GM12878 (cell line): Measurements from ENCODE around the gene LTB4R. TPM values are rescaled to one million over a fixed set of nuclear protein-coding genes. Genes with fewer than 3 reads are reported as not detected.

Source experiments
- ATAC-seq: fragments of 200-7000 bp; cut with Tn5 transposase; 3 replicates; pipeline ENCODE4 v1.9.1; 2020; ENCODE audit warnings: mild to moderate bottlenecking, moderate library complexity
- BruUV-seq: library from RNA; stranded (reverse); fragments of 400-500 nt; replicated peaks from 2 replicates; lab custom pipeline; 2021; lab: Mats Ljungman, UMichigan
- CTCF ChIA-PET: fragments of 300-600 bp; sonication (Branson Sonifier 250); formaldehyde crosslinking; extraction: SDS; loops from one replicate; lab custom pipeline; 2021; ENCODE audit warnings: inconsistent platforms; lab: Yijun Ruan, JAX
- POLR2A ChIA-PET: fragments of 350-600 bp; formaldehyde crosslinking; extraction: SDS; loops from one replicate; lab custom pipeline; 2021; ENCODE audit warnings: inconsistent platforms; lab: Charles Lee
- RAD21 ChIA-PET: fragments of 300-600 bp; sonication (Branson Sonifier 250); formaldehyde crosslinking; loops from one replicate; lab custom pipeline; 2023; ENCODE audit warnings: antibody characterized with exemption; ENCODE audit not compliant: unreplicated experiment; lab: Charles Lee
- SMC1A ChIA-PET: fragments of 300-600 bp; sonication (Branson Sonifier 250); formaldehyde crosslinking; loops from one replicate; lab custom pipeline; 2023; ENCODE audit not compliant: unreplicated experiment, uncharacterized antibody; lab: Charles Lee
- DNase-seq: peaks from one replicate; pipeline ENCODE4 v3.0.0-alpha.2; 2011; ENCODE audit warnings: low read depth, low spot score
- FAIRE-seq: peaks from 3 replicates; lab custom pipeline; 2011; peaks lifted over from hg19 to GRCh38; lab: Jason Lieb, UNC
- H2AFZ ChIP-seq: 2 replicates; pipeline ENCODE4 v1.6.0; 2011; ENCODE audit warnings: low read depth, low read length, control low read depth; ENCODE audit not compliant: control insufficient read depth
- H3K27ac ChIP-seq: 2 replicates; pipeline ENCODE4 v1.5.1; 2011; ENCODE audit warnings: control low read depth; ENCODE audit not compliant: control insufficient read depth, insufficient read depth
- H3K27me3 ChIP-seq, 2 experiments: replicated peaks in 1 of 2; 2 replicates each; pipeline versions ENCODE4 v1.6.0 to v1.6.1; 2011; ENCODE audit warnings: low read length in 1 of 2; ENCODE audit not compliant: control insufficient read depth in 2 of 2, insufficient read depth in 2 of 2
- H3K36me3 ChIP-seq, 2 experiments: 2 replicates each; pipeline ENCODE4 v1.5.1; 2011; ENCODE audit warnings: low read length in 1 of 2; ENCODE audit not compliant: control insufficient read depth in 2 of 2, insufficient read depth in 2 of 2
- H3K4me1 ChIP-seq: 2 replicates; pipeline ENCODE4 v1.6.1; 2011; ENCODE audit warnings: mild to moderate bottlenecking, low read length, moderate library complexity, mixed read lengths; ENCODE audit not compliant: control insufficient read depth, insufficient read depth
- H3K4me2 ChIP-seq: 2 replicates; pipeline ENCODE4 v1.6.0; 2011; ENCODE audit warnings: control low read depth; ENCODE audit not compliant: control insufficient read depth, insufficient read depth
- H3K4me3 ChIP-seq: fragments of 200-600 bp; sonication (generic); 2 replicates; pipeline ENCODE4 v1.5.1; 2016
- H3K79me2 ChIP-seq: 2 replicates; pipeline ENCODE4 v1.6.0; 2011; ENCODE audit warnings: low read length; ENCODE audit not compliant: control insufficient read depth, insufficient read depth
- H3K9ac ChIP-seq: 2 replicates; pipeline ENCODE4 v1.8.0; 2011; ENCODE audit warnings: low read length, control low read depth, mixed read lengths; ENCODE audit not compliant: control insufficient read depth, insufficient read depth
- H3K9me3 ChIP-seq: replicated peaks from 3 replicates; pipeline ENCODE4 v1.5.1; 2011; ENCODE audit warnings: mild to moderate bottlenecking, low read length; ENCODE audit not compliant: control insufficient read depth, insufficient read depth
- H4K20me1 ChIP-seq: 2 replicates; pipeline ENCODE4 v1.6.0; 2011; ENCODE audit not compliant: control insufficient read depth, insufficient read depth
- BRCA1 ChIP-seq: IDR thresholded peaks from 2 replicates; pipeline ENCODE4 v1.6.1; 2011; ENCODE audit warnings: low read depth, low read length, improper control_type of control experiment
- CBFB ChIP-seq: IDR thresholded peaks from 2 replicates; pipeline ENCODE4 v1.6.1; 2016; ENCODE audit warnings: antibody characterized with exemption, low read depth
- CTCF ChIP-seq, 3 experiments: IDR thresholded peaks in 2 of 3; conservative IDR thresholded peaks in 1 of 3; 2 replicates each; pipeline ENCODE4 v1.5.1; 2011; ENCODE audit warnings: low read depth in 3 of 3, low read length in 3 of 3, mild to moderate bottlenecking in 3 of 3, control low read depth in 2 of 3, moderate library complexity in 2 of 3, inconsistent platforms in 1 of 3, mixed read lengths in 1 of 3; ENCODE audit not compliant: control insufficient read depth in 2 of 3, insufficient read depth in 1 of 3; ENCODE audit errors: extremely low read depth in 1 of 3
- E2F8 ChIP-seq: fragments of 450-650 bp; IDR thresholded peaks from 2 replicates; pipeline ENCODE4 v1.6.1; 2018; ENCODE audit warnings: mild to moderate bottlenecking, low read depth, moderate library complexity; ENCODE audit not compliant: partially characterized antibody
- GATAD2B ChIP-seq: fragments of 450-650 bp; conservative IDR thresholded peaks from 2 replicates; pipeline ENCODE4 v1.6.1; 2017; ENCODE audit warnings: low read depth, mild to moderate bottlenecking, moderate library complexity
- HDAC2 ChIP-seq: fragments of 200-600 bp; sonication (generic); IDR thresholded peaks from 2 replicates; pipeline ENCODE4 v1.6.1; 2017
- IKZF1 ChIP-seq: fragments of 450-650 bp; conservative IDR thresholded peaks from 2 replicates; pipeline ENCODE4 v1.6.1; 2017; ENCODE audit warnings: antibody characterized with exemption, mild to moderate bottlenecking
- KDM1A ChIP-seq: fragments of 200-600 bp; sonication (generic); IDR thresholded peaks from 2 replicates; pipeline ENCODE4 v1.6.1; 2016; ENCODE audit warnings: borderline replicate concordance
- LARP7 ChIP-seq: fragments of 450-650 bp; IDR thresholded peaks from 2 replicates; pipeline ENCODE4 v1.6.1; 2017; ENCODE audit warnings: mild to moderate bottlenecking
- MYB ChIP-seq: fragments of 150-350 bp; IDR thresholded peaks from 2 replicates; pipeline ENCODE4 v1.6.1; 2014; ENCODE audit warnings: mild to moderate bottlenecking, low read depth, low read length, borderline replicate concordance
- NR2C2 ChIP-seq: IDR thresholded peaks from 2 replicates; pipeline ENCODE4 v1.6.1; 2011; ENCODE audit warnings: borderline replicate concordance, low read depth; ENCODE audit not compliant: control insufficient read depth, insufficient read length
- POLR2AphosphoS2 ChIP-seq: IDR thresholded peaks from 2 replicates; pipeline ENCODE4 v1.6.1; 2011; ENCODE audit warnings: low read depth, mild to moderate bottlenecking, low read length, improper control_type of control experiment, moderate library complexity
- POLR2AphosphoS5 ChIP-seq: IDR thresholded peaks from 2 replicates; pipeline ENCODE4 v1.6.1; 2011; ENCODE audit warnings: mild to moderate bottlenecking, low read length, inconsistent platforms
- SIN3A ChIP-seq: IDR thresholded peaks from 2 replicates; pipeline ENCODE4 v1.6.1; 2012; ENCODE audit warnings: low read depth, low read length, improper control_type of control experiment
- SUZ12 ChIP-seq: fragments of 200-600 bp; sonication (generic); IDR thresholded peaks from one replicate; pipeline ENCODE4 v1.6.1; 2018; ENCODE audit warnings: antibody characterized with exemption, mild to moderate bottlenecking; ENCODE audit not compliant: unreplicated experiment
- ZBTB11 ChIP-seq: fragments of 450-650 bp; formaldehyde crosslinking; IDR thresholded peaks from 2 replicates; pipeline ENCODE4 v1.5.0; 2022; ENCODE audit warnings: mild to moderate bottlenecking, missing genetic modification characterization
- ZNF24 ChIP-seq: fragments of 450-650 bp; IDR thresholded peaks from 2 replicates; pipeline ENCODE4 v1.6.1; 2017; ENCODE audit warnings: antibody characterized with exemption, mild to moderate bottlenecking
- ZNF384 ChIP-seq: IDR thresholded peaks from 2 replicates; pipeline ENCODE4 v1.6.1; 2012; ENCODE audit warnings: low read depth, mild to moderate bottlenecking, low read length, improper control_type of control experiment, borderline replicate concordance
- WGBS: methylation state at CpG from one replicate; pipeline ENCODE4 v1.1.6; 2016; ENCODE audit warnings: low lambda C conversion rate; ENCODE audit not compliant: insufficient replicate concordance, insufficient coverage; ENCODE audit errors: missing lambda C conversion rate; 5-methylcytosine and 5-hydroxymethylcytosine counted together
- in situ Hi-C: fragments of 300-500 bp; cut with MboI; formaldehyde crosslinking; loops from 9 replicates; pipeline ENCODE4 v1.14.3; 2018; ENCODE audit warnings: mixed read lengths
- intact Hi-C: fragments of 100-400 bp; cut with micrococcal nuclease; formaldehyde crosslinking; loops from one replicate; pipeline ENCODE4 v1.14.2; 2022; ENCODE audit not compliant: unreplicated experiment
- polyA plus RNA-seq, 11 experiments: library from polyadenylated mRNA; depleted of rRNA in 4 of 11; unstranded in 6 of 11; stranded (reverse) in 5 of 11; fragments of >200 nt; fragmentation: Nextera tagmentation in 4 of 11; fragmentation: Illumina TruSeq in 1 of 11; extraction: Ambion mirVana in 4 of 11; extraction: Trizol in 1 of 11; gene quantifications; 1 replicate in 1 of 11; 2 replicates in 10 of 11; pipeline versions ENCODE4 v1.2.1 to v1.2.3, GENCODE V29; 2011 to 2016; ENCODE audit warnings: inconsistent platforms in 2 of 11, missing spikeins in 2 of 11, low read depth in 1 of 11
- total RNA-seq, 4 experiments: library from RNA; depleted of rRNA in 3 of 4; stranded (reverse); fragments of >200 nt in 3 of 4; fragmentation: Illumina TruSeq in 1 of 4; extraction: Trizol in 1 of 4; gene quantifications; 2 replicates each; pipeline versions ENCODE4 v1.2.1 to v1.2.3, GENCODE V29; 2013 to 2021

LTB4R gene
- total and polyA plus RNA-seq, 10 of the 15 experiments (the other 5 are each of a cell fraction or from before 2014, with no cell fraction given): 1.2 to 14.0 (median 4.0) TPM

- ChIA-PET POLR2A (no interaction called here), RAD21 (interaction anchor here (1.0 kb wide), 1 partner anchor 23 kb away, joined by 3 read pairs; no protein-coding TSS in a partner anchor), CTCF (interaction anchor here (0.5 to 7.7 kb wide), 4 partner anchors 20 to 86 kb away, joined by 3 to 79 read pairs (median 4); partner anchors contain the start of gene KHNYN), SMC1A (no interaction called here)
- ATAC-seq (no peak), DNase-seq (no peak), FAIRE-seq (no peak)
- Histone ChIP-seq H3K4me2 (no peak overlapping the region), H3K9me3 (no peaks in the 10 kb centered on the region), H3K9ac (no peak overlapping the region), H3K27me3 (peaks cover 1 to 4% of the 10 kb centered on the region in 2 experiments; a peak in 3 of 4 replicates), H3K4me3 (no peak overlapping the region), H3K27ac (no peak overlapping the region), H2AFZ (no peak overlapping the region), H3K36me3 (no peaks in the 10 kb centered on the region), H4K20me1 (no peaks in the 10 kb centered on the region), H3K79me2 (no peaks in the 10 kb centered on the region), H3K4me1 (no peaks in the 10 kb centered on the region)
- TF ChIP-seq POLR2AphosphoS2 (no peak), IKZF1 (no peak), LARP7 (no peak), KDM1A (no peak), CBFB (no peak), POLR2AphosphoS5 (no peak), HDAC2 (no peak), CTCF (IDR thresholded peaks at IDR 0.05 in 2 of 3, conservative IDR thresholded peaks at IDR 0.05 in 1 of 3; ENCODE audit: control insufficient read depth in 2 of 3, extremely low read depth in 1 of 3, insufficient read depth in 1 of 3, low read depth in 3 of 3, low read length in 3 of 3) (no peak), SUZ12 (no peak), BRCA1 (no peak), MYB (no peak), ZNF384 (no peak), E2F8 (no peak), ZNF24 (no peak), ZBTB11 (CRISPR knock-in tag) (no peak), GATAD2B (no peak), NR2C2 (no peak), SIN3A (no peak)
- 0% methylated on average over 1 of the region's 4 CpGs for WGBS
- intact Hi-C loops (no loop called here), in situ Hi-C loops (no loop called here)
- BruUV-seq: no TSS peak
Measured at GRCh38 chr14:24356208-24356607, 44.9 kb downstream of the LTB4R start.
